ENCODE measurements around the gene LST1. TPM values are rescaled to one million over a fixed set of nuclear protein-coding genes. Genes with fewer than 3 reads are reported as not detected.

Gene LST1
- total RNA-seq, 1 experiment from 2014 or later = 0.69 TPM

DNA sequence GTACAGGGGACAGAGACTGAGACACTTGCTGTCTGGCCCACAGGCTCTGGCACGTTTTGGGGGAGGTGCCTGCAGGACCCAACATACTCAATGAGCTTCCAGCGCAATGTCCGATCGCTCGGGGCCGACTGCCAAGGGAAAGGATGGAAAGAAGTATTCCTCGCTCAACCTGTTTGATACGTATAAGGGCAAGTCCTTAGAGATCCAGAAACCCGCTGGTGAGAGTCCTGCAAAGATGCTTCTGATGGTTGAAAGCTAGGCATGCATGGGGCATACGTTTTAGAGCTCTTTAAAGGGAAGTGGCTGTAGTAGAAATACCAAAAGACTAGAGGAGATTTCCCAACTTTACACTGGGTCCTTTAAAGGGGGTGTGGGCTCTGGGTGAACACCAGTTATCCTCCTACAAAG lies 36.6 kb downstream of the LST1 start:
- DNase-seq (ENCODE audit: low read depth, low spot score) = no peak
- no peak for TF ChIP-seq ZFX (IDR thresholded peaks at IDR 0.05)
- no peak for TF ChIP-seq ZBTB33 (IDR thresholded peaks at IDR 0.05; ENCODE audit: extremely low read depth, insufficient replicate concordance, low read length)
- TF ChIP-seq POLR2A (IDR thresholded peaks at IDR 0.05; ENCODE audit: borderline replicate concordance, extremely low read depth, insufficient read depth, insufficient read length) = no peak
- TF ChIP-seq SIN3A (IDR thresholded peaks at IDR 0.05; ENCODE audit: low read depth) = no peak
- no peak for TF ChIP-seq CTCF (IDR thresholded peaks at IDR 0.05 in 2 of 3, conservative IDR thresholded peaks at IDR 0.05 in 1 of 3; ENCODE audit: borderline replicate concordance in 1 of 3, insufficient read depth in 1 of 3, low read depth in 2 of 3, low read length in 2 of 3)
- intact Hi-C loops (cut with micrococcal nuclease) = no loop called here
- H3K36me3 ChIP-seq (ENCODE audit: control insufficient read depth in 1 of 2, insufficient read depth in 2 of 2, low read length in 2 of 2) = peaks cover 30 to 63% of the 10 kb centered on the region in 2 experiments
- ATAC-seq = no peak
- no peak overlapping the region for H3K4me3 ChIP-seq (replicated peaks in 1 of 2; ENCODE audit: low read depth in 1 of 2, low read length in 2 of 2)
- H3K4me1 ChIP-seq (ENCODE audit: control insufficient read depth in 1 of 2, insufficient read depth in 2 of 2, low read length in 2 of 2) = peaks cover 6 to 18% of the 10 kb centered on the region in 2 experiments; a peak in 3 of 4 replicates
- no peaks in the 10 kb centered on the region for H4K20me1 ChIP-seq (ENCODE audit: insufficient read depth)
- peak overlapping the region; percentile 91 for H3K4me2 ChIP-seq (ENCODE audit: low read length)
- BruUV-seq (replicated peaks) = no TSS peak
- H3K9me3 ChIP-seq (ENCODE audit: control insufficient read depth in 1 of 2, insufficient read depth in 1 of 2, low read depth in 1 of 2, low read length in 2 of 2) = no peaks in the 10 kb centered on the region
- ChIA-PET RAD21 (ENCODE audit: low non-redundant PET in 1 of 2, low total read pairs in 2 of 2, uncharacterized antibody in 2 of 2, unreplicated experiment in 2 of 2) (no interaction called here), CTCF (no interaction called here), POLR2A (no interaction called here)
- no peaks in the 10 kb centered on the region for H3K9me2 ChIP-seq (ENCODE audit: insufficient read depth)
- H2AFZ ChIP-seq (ENCODE audit: low read depth, low read length, poor library complexity, severe bottlenecking) = no peak overlapping the region
- H3K27ac ChIP-seq (ENCODE audit: low read depth, low read length) = peak overlapping the region; percentile 90; the same call in 1 of the 2 replicates
- 0 out of 2 replicates have a peak overlapping the region, but pooled peaks have one; percentile 98 for H3K9ac ChIP-seq (ENCODE audit: low read length)
- peaks cover 69% of the 10 kb centered on the region for H3K79me2 ChIP-seq (ENCODE audit: insufficient read depth, low read length)
- H3K27me3 ChIP-seq (ENCODE audit: insufficient read depth, low read length) = no peaks in the 10 kb centered on the region

All from HCT116 (cell line).